Measurements from ENCODE around the gene MCHR2.

The MCHR2 gene

GRCh38 chr6:99905209-99906106 is 88.6 kb downstream of the MCHR2 start:
- DNase-seq (ENCODE audit: low read depth in 2 of 2, low spot score in 1 of 2) = no peak

GRCh38 chr6:99901596-99902384 is 92.2 kb downstream of the MCHR2 start:
- DNase-seq (ENCODE audit: low read depth in 2 of 2, low spot score in 1 of 2) = no peak

GRCh38 chr6:99894815-99895214 is 99.2 kb downstream of the MCHR2 start:
- no peak for DNase-seq (ENCODE audit: low read depth in 2 of 2, low spot score in 1 of 2)

- DNase-seq (ENCODE audit: low read depth in 2 of 2, low spot score in 1 of 2) = no peak
Observed at GRCh38 chr6:99887066-99887465, 107.0 kb downstream of the MCHR2 start.

GRCh38 chr6:99885051-99885450 is 109.0 kb downstream of the MCHR2 start:
- DNase-seq (ENCODE audit: low read depth in 2 of 2, low spot score in 1 of 2) = no peak

GRCh38 chr6:99882128-99882702 is 111.8 kb downstream of the MCHR2 start:
- no peak for DNase-seq (ENCODE audit: low read depth in 2 of 2, low spot score in 1 of 2)

- DNase-seq (ENCODE audit: low read depth in 2 of 2, low spot score in 1 of 2) = no peak
Observed at GRCh38 chr6:99879431-99879830, 114.6 kb downstream of the MCHR2 start.

GRCh38 chr6:99875068-99875467 is 119.0 kb downstream of the MCHR2 start:
- no peak for DNase-seq (ENCODE audit: low read depth in 2 of 2, low spot score in 1 of 2)

GRCh38 chr6:99873084-99873483 is 120.9 kb downstream of the MCHR2 start:
- DNase-seq (ENCODE audit: low read depth in 2 of 2, low spot score in 1 of 2) = no peak

GRCh38 chr6:99871641-99872040 is 122.4 kb downstream of the MCHR2 start:
- DNase-seq (ENCODE audit: low read depth in 2 of 2, low spot score in 1 of 2) = no peak

All from stimulated activated CD8-positive, alpha-beta memory T cell treated with anti-CD3 and anti-CD28 coated beads, Interleukin-4, amount 100 ng/mL, for 4 hours (primary cell).